Body of pancreas (tissue), 4 donors: ENCODE measurements around the gene FGF14. TPM values are rescaled to one million over a fixed set of nuclear protein-coding genes. Genes with fewer than 3 reads are reported as not detected.

Experiments
- ATAC-seq: fragments of 150-250 bp; one replicate; pipeline ENCODE4 v1.9.1; 2016
- DNase-seq, 4 donors: peaks; one replicate each; pipeline ENCODE4 v3.0.0-alpha.2; 2019
- H3K27ac ChIP-seq, 4 donors: fragments of 200-600 bp; sonication (generic); 1 replicate in 3 of 4; 2 replicates in 1 of 4; pipeline versions ENCODE4 v1.5.1 to v1.6.1; 2016 to 2019; ENCODE audit warnings: mild to moderate bottlenecking in 1 of 4, mixed read lengths in 1 of 4, moderate library complexity in 1 of 4
- H3K27me3 ChIP-seq, 2 donors: fragments of 200-600 bp; sonication (generic); one replicate each; pipeline ENCODE4 v1.6.0; 2016; ENCODE audit warnings: mild to moderate bottlenecking in 1 of 2
- H3K36me3 ChIP-seq, 2 donors: fragments of 200-600 bp; sonication (generic); replicated peaks in 1 of 2; 2 replicates each; pipeline ENCODE4 v1.5.1; 2016; ENCODE audit warnings: low read depth in 2 of 2; ENCODE audit not compliant: insufficient read depth in 1 of 2
- H3K4me1 ChIP-seq: fragments of 200-600 bp; sonication (generic); one replicate; pipeline ENCODE4 v1.6.0; 2016
- H3K4me3 ChIP-seq, 2 donors: fragments of 200-600 bp; sonication (generic); 1 replicate in 1 of 2; 2 replicates in 1 of 2; pipeline ENCODE4 v1.5.1; 2016 to 2019
- H3K9me3 ChIP-seq, 3 donors: fragments of 200-600 bp; sonication (generic); 1 replicate in 2 of 3; 2 replicates in 1 of 3; pipeline ENCODE4 v1.5.1; 2016
- CTCF ChIP-seq, 7 experiments: fragments of 450-650 bp in 4 of 7; fragments of 200-600 bp in 3 of 7; sonication (generic) in 3 of 7; IDR thresholded peaks; one replicate each; pipeline ENCODE4 v1.5.1; 2016 to 2019; ENCODE audit warnings: antibody characterized with exemption in 7 of 7
- POLR2A ChIP-seq, 3 donors: fragments of 450-650 bp; IDR thresholded peaks; one replicate each; pipeline ENCODE4 v1.6.1; 2016; ENCODE audit warnings: antibody characterized with exemption in 3 of 3, mild to moderate bottlenecking in 2 of 3
- WGBS, 2 donors: methylation state at CpG; one replicate each; pipeline ENCODE4 v1.1.5; 2017; 5-methylcytosine and 5-hydroxymethylcytosine counted together
- intact Hi-C: fragments of 100-400 bp; cut with DNase I; formaldehyde crosslinking; loops from one replicate; pipeline ENCODE4 v1.15.1; 2023
- total RNA-seq, 2 donors: library from RNA; depleted of rRNA; stranded (reverse); fragments of >200 nt; gene quantifications; one replicate each; pipeline ENCODE4 v1.1.0, GENCODE V29; 2016

Gene FGF14
- total RNA-seq, 2 donors from 2014 or later = under 0.01 to 0.52 TPM

DNA sequence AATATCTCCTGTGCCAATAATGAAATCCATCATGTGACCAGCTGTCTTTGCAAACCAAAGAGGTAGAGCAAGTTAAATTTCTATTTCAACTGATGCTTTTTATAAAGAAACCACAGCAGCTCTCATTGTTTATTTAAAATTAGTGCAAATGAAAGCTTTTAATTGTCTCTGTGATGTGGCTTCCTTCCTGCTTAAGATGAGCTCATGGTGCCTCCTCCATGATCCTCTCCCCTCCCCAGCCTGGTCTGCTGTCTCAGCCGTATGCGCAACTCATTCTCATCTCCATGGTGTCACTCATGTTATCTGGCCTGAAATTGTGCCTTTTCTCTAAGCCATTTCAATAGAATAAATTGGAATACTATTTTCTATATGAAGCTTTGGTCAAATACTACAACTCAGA, 270.6 kb downstream of the FGF14 start:
- Histone ChIP-seq H3K9me3 (no peaks in the 10 kb centered on the region), H3K36me3 (no peaks in the 10 kb centered on the region), H3K27ac (no peak overlapping the region), H3K27me3 (no peaks in the 10 kb centered on the region), H3K4me1 (no peaks in the 10 kb centered on the region), H3K4me3 (no peak overlapping the region)
- ATAC-seq (no peak), DNase-seq (no peak)
- no peak for TF ChIP-seq POLR2A (IDR thresholded peaks at IDR 0.05)
- TF ChIP-seq CTCF (IDR thresholded peaks at IDR 0.05) = no peak
- 79 to 86% methylated on average over 2 of the region's 2 CpGs for WGBS, 2 donors
- intact Hi-C loops = no loop called here

- intact Hi-C loops = no loop called here
- 49 to 66% methylated on average over 4 of the region's 4 CpGs for WGBS, 2 donors
- H3K9me3 ChIP-seq = no peaks in the 10 kb centered on the region
- TF ChIP-seq POLR2A (IDR thresholded peaks at IDR 0.05) (no peak), CTCF (IDR thresholded peaks at IDR 0.05) (no peak)
- H3K4me3 ChIP-seq = no peak overlapping the region
- DNase-seq = no peak
- no peaks in the 10 kb centered on the region for H3K4me1 ChIP-seq
- H3K36me3 ChIP-seq = no peaks in the 10 kb centered on the region
- no peaks in the 10 kb centered on the region for H3K27me3 ChIP-seq
- ATAC-seq = no peak
- no peak overlapping the region for H3K27ac ChIP-seq
Measured at GRCh38 chr13:102128216-102128810, 273.5 kb downstream of the FGF14 start.

DNA sequence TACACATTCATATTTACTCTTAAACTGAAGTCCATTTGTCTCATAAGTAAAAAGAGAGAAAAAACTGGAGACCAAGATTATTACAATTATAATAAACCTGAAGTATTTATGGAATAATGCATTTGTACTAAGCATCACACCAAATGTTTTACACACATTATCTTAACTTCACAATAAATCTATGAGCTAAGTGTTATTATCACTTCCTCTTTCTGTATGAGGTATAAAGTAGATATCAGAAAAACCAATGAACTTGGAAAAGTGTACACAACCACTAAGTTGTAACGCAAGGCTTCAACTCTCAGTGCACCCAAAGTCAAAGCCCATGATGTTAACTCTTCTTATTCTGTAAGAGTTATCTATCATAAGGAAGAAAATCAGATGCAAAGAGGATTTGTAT, 274.7 kb downstream of the FGF14 start:
- Histone ChIP-seq H3K27ac (no peak overlapping the region), H3K4me3 (no peak overlapping the region), H3K9me3 (no peaks in the 10 kb centered on the region), H3K4me1 (no peaks in the 10 kb centered on the region), H3K27me3 (no peaks in the 10 kb centered on the region), H3K36me3 (no peaks in the 10 kb centered on the region)
- intact Hi-C loops = no loop called here
- 60 to 62% methylated on average over 1 of the region's 1 CpG for WGBS, 2 donors
- TF ChIP-seq POLR2A (IDR thresholded peaks at IDR 0.05) (no peak), CTCF (IDR thresholded peaks at IDR 0.05) (no peak)
- ATAC-seq (no peak), DNase-seq (no peak)

- Histone ChIP-seq H3K4me1 (no peaks in the 10 kb centered on the region), H3K36me3 (no peaks in the 10 kb centered on the region), H3K4me3 (no peak overlapping the region), H3K27me3 (no peaks in the 10 kb centered on the region), H3K9me3 (no peaks in the 10 kb centered on the region), H3K27ac (no peak overlapping the region)
- no peak for ATAC-seq
- TF ChIP-seq POLR2A (IDR thresholded peaks at IDR 0.05) = no peak
- TF ChIP-seq CTCF (IDR thresholded peaks at IDR 0.05) = no peak
- intact Hi-C loops = no loop called here
- WGBS, 2 donors = 72 to 76% methylated on average over 4 of the region's 4 CpGs
- DNase-seq = no peak
Measured at GRCh38 chr13:102122147-102122546, 279.7 kb downstream of the FGF14 start.

DNA sequence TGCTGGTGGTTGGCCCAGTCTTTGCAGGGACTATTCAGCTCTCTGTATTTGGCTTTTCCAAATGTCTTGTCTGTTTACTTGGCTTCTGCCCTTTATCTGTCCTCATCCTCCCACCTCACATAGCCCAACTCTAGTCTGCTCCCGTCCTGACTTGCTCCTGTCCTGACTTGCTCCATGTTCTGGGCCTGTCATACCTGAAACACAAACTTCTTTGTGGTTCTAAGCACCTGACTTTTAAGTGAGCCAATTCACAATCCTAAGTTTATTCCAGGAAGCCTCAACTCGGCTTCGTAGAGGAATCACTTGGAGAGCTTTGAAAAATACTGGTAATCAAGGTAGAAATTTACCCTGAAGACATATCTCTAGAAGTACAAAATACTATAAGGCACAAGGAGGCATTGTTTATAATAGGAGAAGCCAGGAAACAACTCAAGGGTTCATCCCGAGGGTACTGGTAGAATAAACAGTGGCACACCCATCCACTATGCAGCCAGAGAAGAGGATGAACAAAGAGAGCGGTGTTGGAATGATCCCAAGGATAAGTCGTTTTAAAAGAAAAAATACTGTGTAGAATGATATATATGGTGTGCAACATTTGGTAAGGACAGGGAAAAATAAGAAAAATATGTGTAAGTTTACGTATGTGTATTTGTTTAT, 284.5 kb downstream of the FGF14 start:
- WGBS, 2 donors = 46 to 60% methylated on average over 7 of the region's 7 CpGs
- H3K4me3 ChIP-seq = no peak overlapping the region
- DNase-seq = no peak
- no peaks in the 10 kb centered on the region for H3K9me3 ChIP-seq
- no peak overlapping the region for H3K27ac ChIP-seq
- TF ChIP-seq CTCF (IDR thresholded peaks at IDR 0.05) (no peak), POLR2A (IDR thresholded peaks at IDR 0.05) (no peak)
- no peaks in the 10 kb centered on the region for H3K36me3 ChIP-seq
- no peaks in the 10 kb centered on the region for H3K4me1 ChIP-seq
- intact Hi-C loops = no loop called here
- no peaks in the 10 kb centered on the region for H3K27me3 ChIP-seq
- ATAC-seq = no peak
